Measurements from ENCODE around the gene CDK15. TPM values are rescaled to one million over a fixed set of nuclear protein-coding genes. Genes with fewer than 3 reads are reported as not detected.
A peak's percentile ranks its signal among the peaks of the same experiment; 100 is the strongest.
"Not testable (repeated sequence)": the region's sequence is repeated elsewhere in the genome, so short reads cannot be mapped to it uniquely, and the experiment has no call there.

The CDK15 gene
- total RNA-seq (ENCODE audit: low replicate concordance), result 1.8 TPM in 1 of 2 replicates, not detected in the other
- long read RNA-seq, partial matches to known transcripts, result 0 of 1 reads
- long read RNA-seq, other reads (novel, unspliced or antisense), result 1 of 1 reads

GRCh38 chr2:201806442-201807170, at the start of gene CDK15:
Gene CDK15, plus strand, starts transcription at chr2:201806537. Its CDS starts 128 bp downstream, at chr2:201806665.
- Mint-ChIP-seq H3K4me1 (ENCODE audit: unreplicated experiment) (peaks cover 30% of the 10 kb centered on the region), H3K4me3 (peak within 1 kb of the TSS; percentile 62), H3K9me3 (peaks cover 6% of the 10 kb centered on the region), H3K27me3 (no peaks in the 10 kb centered on the region), H3K27ac (peak within 1 kb of the TSS; percentile 69), H3K36me3 (no peaks in the 10 kb centered on the region)
- no peak for DNase-seq (ENCODE audit: extremely low spot score, unreplicated experiment)
- no peak for TF ChIP-seq CTCF (conservative IDR thresholded peaks at IDR 0.05)

GRCh38 chr2:201758234-201758633, 48.1 kb upstream of the CDK15 start:
- Mint-ChIP-seq H3K9me3 (no peaks in the 10 kb centered on the region), H3K27me3 (no peaks in the 10 kb centered on the region), H3K27ac (no peak overlapping the region), H3K4me3 (peak overlapping the region; percentile 50), H3K4me1 (ENCODE audit: unreplicated experiment) (no peaks in the 10 kb centered on the region), H3K36me3 (peaks cover 21% of the 10 kb centered on the region)
- no peak for DNase-seq (ENCODE audit: extremely low spot score, unreplicated experiment)
- TF ChIP-seq CTCF (conservative IDR thresholded peaks at IDR 0.05), result no peak

- H3K27me3 Mint-ChIP-seq, result no peaks in the 10 kb centered on the region
- no peak for DNase-seq (ENCODE audit: extremely low spot score, unreplicated experiment)
- H3K4me3 Mint-ChIP-seq, result no peak overlapping the region
- H3K9me3 Mint-ChIP-seq, result no peaks in the 10 kb centered on the region
- no peak overlapping the region for H3K27ac Mint-ChIP-seq
- H3K4me1 Mint-ChIP-seq (ENCODE audit: unreplicated experiment), result no peaks in the 10 kb centered on the region
- TF ChIP-seq CTCF (conservative IDR thresholded peaks at IDR 0.05), result no peak
- peaks cover 23% of the 10 kb centered on the region for H3K36me3 Mint-ChIP-seq
Measured at GRCh38 chr2:201758873-201759272, 47.5 kb upstream of the CDK15 start.

- Mint-ChIP-seq H3K9me3 (no peaks in the 10 kb centered on the region), H3K27me3 (no peaks in the 10 kb centered on the region), H3K4me3 (no peak overlapping the region), H3K36me3 (peaks cover 25% of the 10 kb centered on the region), H3K4me1 (ENCODE audit: unreplicated experiment) (no peaks in the 10 kb centered on the region), H3K27ac (no peak overlapping the region)
- no peak for TF ChIP-seq CTCF (conservative IDR thresholded peaks at IDR 0.05)
- no peak for DNase-seq (ENCODE audit: extremely low spot score, unreplicated experiment)
Measured at GRCh38 chr2:201759567-201759966, 46.8 kb upstream of the CDK15 start.

- Mint-ChIP-seq H3K27me3 (no peaks in the 10 kb centered on the region), H3K36me3 (peaks cover 22% of the 10 kb centered on the region), H3K27ac (no peak overlapping the region), H3K4me3 (no peak overlapping the region), H3K4me1 (ENCODE audit: unreplicated experiment) (no peaks in the 10 kb centered on the region), H3K9me3 (no peaks in the 10 kb centered on the region)
- no peak for TF ChIP-seq CTCF (conservative IDR thresholded peaks at IDR 0.05)
- no peak for DNase-seq (ENCODE audit: extremely low spot score, unreplicated experiment)
Measured at GRCh38 chr2:201761101-201761500, 45.2 kb upstream of the CDK15 start.

GRCh38 chr2:201764469-201764868, 41.9 kb upstream of the CDK15 start:
- H3K4me1 Mint-ChIP-seq (ENCODE audit: unreplicated experiment); H3K27ac Mint-ChIP-seq; H3K27me3 Mint-ChIP-seq; H3K9me3 Mint-ChIP-seq; DNase-seq (ENCODE audit: extremely low spot score, unreplicated experiment); H3K4me3 Mint-ChIP-seq: not testable (repeated sequence)
- peaks cover 19% of the 10 kb centered on the region for H3K36me3 Mint-ChIP-seq
